ENCODE results near the gene ZNF519.
A peak's percentile ranks its signal among the peaks of the same experiment; 100 is the strongest.

The ZNF519 gene

DNA sequence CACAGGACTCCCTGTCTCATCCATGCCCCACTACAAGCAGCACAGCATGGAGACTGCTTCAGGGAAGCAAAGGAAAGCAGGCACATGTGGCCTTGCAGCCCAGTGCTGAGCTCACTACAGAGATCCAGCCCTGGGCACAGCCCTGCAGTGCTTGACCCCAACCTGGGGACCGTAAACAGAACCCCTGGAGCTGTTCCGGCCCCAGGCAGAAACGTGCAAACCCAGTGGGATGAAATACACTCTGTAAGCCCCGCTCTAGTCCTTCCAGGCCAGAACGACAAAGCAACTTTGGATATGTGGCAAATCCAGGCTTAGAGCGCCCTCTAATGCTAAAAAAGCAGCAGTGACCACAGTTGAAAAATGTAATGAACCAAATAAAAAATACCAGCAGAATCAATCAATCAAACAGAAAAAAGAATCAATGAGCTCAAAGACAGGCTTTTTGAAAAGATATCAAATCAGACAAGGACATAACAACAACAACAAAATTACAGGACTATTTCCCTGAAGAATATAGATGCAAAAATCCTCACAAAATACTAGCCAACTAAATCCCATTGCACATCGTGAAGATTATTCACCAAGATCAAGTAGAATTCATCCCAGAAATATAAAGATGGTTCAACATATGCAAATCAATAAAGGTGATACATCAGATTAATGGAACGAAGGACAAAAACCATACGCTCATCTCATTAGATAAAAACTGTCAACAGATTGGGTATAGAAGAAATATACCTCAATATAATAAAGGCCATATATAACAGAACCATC lies 45.6 kb downstream of the ZNF519 start:
- no peak for TF ChIP-seq TEAD4 (IDR thresholded peaks at IDR 0.05)
- TF ChIP-seq, protein P1, sequence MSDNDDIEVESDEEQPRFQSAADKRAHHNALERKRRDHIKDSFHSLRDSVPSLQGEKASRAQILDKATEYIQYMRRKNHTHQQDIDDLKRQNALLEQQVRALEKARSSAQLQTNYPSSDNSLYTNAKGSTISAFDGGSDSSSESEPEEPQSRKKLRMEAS (IDR thresholded peaks at IDR 0.05): no peak
- TF ChIP-seq RAD21 (IDR thresholded peaks at IDR 0.05; ENCODE audit: low read depth): peak; percentile 90
- TF ChIP-seq TAF1 (IDR thresholded peaks at IDR 0.05; ENCODE audit: low read depth): no peak

GRCh38 chr18:14085770-14086457 lies 46.3 kb downstream of the ZNF519 start:
- TF ChIP-seq REST (IDR thresholded peaks at IDR 0.05; ENCODE audit: low read depth): no peak
- TF ChIP-seq CREB1 (IDR thresholded peaks at IDR 0.05; ENCODE audit: low read depth): no peak

DNA sequence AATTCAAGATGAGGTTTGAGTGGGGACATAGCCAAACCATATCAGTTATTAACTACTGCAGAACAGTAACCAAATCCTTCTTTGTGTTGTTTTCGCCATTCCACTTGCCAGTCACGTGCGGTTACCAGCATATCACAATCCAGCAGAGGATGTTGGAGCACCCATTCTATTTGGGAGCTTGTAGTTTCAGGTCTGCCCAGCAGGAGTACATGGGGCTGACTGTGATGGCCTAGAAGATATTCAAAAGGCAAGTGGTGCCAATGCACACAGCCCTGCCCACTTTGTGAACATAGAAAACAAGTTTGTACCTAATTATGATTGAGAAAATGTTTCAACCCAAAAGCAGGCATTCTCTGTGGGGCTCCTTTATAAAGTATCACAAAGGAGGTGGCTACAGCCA lies 57.0 kb downstream of the ZNF519 start:
- TF ChIP-seq NFIC (IDR thresholded peaks at IDR 0.05) (no peak), FOXM1 (IDR thresholded peaks at IDR 0.05; ENCODE audit: borderline replicate concordance, low read depth) (no peak), TCF12 (IDR thresholded peaks at IDR 0.05; ENCODE audit: low read depth) (no peak)
- TF ChIP-seq, protein P2, sequence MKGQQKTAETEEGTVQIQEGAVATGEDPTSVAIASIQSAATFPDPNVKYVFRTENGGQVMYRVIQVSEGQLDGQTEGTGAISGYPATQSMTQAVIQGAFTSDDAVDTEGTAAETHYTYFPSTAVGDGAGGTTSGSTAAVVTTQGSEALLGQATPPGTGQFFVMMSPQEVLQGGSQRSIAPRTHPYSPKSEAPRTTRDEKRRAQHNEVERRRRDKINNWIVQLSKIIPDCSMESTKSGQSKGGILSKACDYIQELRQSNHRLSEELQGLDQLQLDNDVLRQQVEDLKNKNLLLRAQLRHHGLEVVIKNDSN (IDR thresholded peaks at IDR 0.05): no peak
- TF ChIP-seq, protein P1 (IDR thresholded peaks at IDR 0.05): no peak

DNA sequence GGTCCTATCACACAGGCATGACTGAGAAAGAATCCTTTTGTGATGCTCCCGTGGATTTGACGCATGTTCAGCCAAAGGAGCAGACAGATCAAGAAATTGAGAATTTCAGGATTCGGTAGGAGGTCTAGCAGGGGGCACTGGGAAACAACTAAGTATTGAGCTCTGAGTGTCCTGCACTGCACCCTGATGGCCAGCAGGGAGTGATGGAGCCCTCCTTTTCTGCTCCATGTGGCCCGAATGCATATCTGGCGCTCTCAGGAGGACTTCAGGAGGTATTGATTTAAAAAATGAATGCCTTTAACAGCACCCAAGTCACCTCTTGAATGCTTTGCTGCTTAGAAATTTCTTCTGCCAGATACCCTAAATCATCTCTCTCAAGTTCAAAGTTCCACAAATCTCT lies 58.0 kb downstream of the ZNF519 start:
- TF ChIP-seq RAD21 (IDR thresholded peaks at IDR 0.05; ENCODE audit: low read depth): peak; percentile 25; the same call in 1 of the 2 replicates
- no peak for TF ChIP-seq EGR1 (IDR thresholded peaks at IDR 0.05)
- no peak for TF ChIP-seq TEAD4 (IDR thresholded peaks at IDR 0.05)

GRCh38 chr18:14053661-14054060 lies 78.6 kb downstream of the ZNF519 start:
- no peak for TF ChIP-seq EP300 (IDR thresholded peaks at IDR 0.05; ENCODE audit: borderline replicate concordance)
- no peak for TF ChIP-seq NFIC (IDR thresholded peaks at IDR 0.05)
- no peak for TF ChIP-seq CREB1 (IDR thresholded peaks at IDR 0.05; ENCODE audit: low read depth)
- no peak for TF ChIP-seq EGR1 (IDR thresholded peaks at IDR 0.05)
- no peak for TF ChIP-seq TCF12 (IDR thresholded peaks at IDR 0.05; ENCODE audit: low read depth)
- TF ChIP-seq ZBTB7A (IDR thresholded peaks at IDR 0.05; ENCODE audit: low read depth): no peak
- no peak for TF ChIP-seq RAD21 (IDR thresholded peaks at IDR 0.05; ENCODE audit: low read depth)
